GM10266 (cell line): Measurements from ENCODE around the gene FZD7.

ENCODE experiments used
- DNase-seq: peaks from one replicate; pipeline ENCODE4 v3.0.0; 2012; ENCODE audit errors: extremely low spot score
- CTCF ChIP-seq: IDR thresholded peaks from 2 replicates; pipeline ENCODE4 v1.5.1; 2012; ENCODE audit warnings: mild to moderate bottlenecking, low read depth; ENCODE audit not compliant: control insufficient read depth, insufficient read depth; ENCODE audit errors: missing control alignments

The FZD7 gene

GRCh38 chr2:202033317-202034248 lies at the start of gene FZD7:
Gene FZD7, plus strand, starts transcription at chr2:202033855. Its CDS starts 793 bp downstream, at chr2:202034648.
- TF ChIP-seq CTCF, result peak; percentile 28
- peak; percentile 95 for DNase-seq

GRCh38 chr2:201984333-201984732 lies 49.3 kb upstream of the FZD7 start:
- no peak for DNase-seq
- no peak for TF ChIP-seq CTCF

DNA sequence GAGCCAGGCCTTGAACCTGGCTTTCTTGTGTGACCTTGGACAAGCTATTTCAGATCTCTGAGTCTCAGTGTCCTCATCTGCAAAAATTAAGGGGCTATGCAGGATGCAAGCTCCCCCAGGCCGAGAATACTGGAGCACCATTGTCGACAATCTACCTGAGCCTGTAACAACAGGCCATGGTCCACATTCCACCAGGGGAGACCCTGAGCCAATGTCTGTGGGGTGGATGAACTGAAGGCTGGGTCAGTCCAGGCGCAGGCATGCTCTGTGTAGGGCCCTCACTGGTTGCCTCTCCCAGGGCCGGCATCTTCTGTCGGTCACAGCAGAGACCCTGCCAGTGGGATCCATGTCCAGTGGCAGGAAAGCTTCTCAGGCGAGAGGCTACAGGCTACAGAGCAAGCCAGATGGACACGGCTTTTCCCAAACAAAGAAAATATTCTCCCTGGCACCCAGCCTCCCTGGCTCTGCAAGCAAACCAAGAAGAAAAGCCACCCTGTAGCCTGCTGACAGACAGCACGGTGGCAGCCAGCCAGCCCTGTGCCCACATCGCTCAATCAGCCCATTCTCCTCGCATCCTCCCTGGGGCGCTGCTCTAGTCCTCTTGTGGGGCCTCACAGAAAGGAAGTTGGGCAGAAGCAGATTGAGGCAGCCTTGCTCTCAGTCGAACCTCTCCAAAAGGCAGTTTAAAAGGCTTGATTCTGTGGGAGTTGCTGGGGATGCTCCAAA lies 48.7 kb upstream of the FZD7 start:
- TF ChIP-seq CTCF, result no peak
- no peak for DNase-seq

DNA sequence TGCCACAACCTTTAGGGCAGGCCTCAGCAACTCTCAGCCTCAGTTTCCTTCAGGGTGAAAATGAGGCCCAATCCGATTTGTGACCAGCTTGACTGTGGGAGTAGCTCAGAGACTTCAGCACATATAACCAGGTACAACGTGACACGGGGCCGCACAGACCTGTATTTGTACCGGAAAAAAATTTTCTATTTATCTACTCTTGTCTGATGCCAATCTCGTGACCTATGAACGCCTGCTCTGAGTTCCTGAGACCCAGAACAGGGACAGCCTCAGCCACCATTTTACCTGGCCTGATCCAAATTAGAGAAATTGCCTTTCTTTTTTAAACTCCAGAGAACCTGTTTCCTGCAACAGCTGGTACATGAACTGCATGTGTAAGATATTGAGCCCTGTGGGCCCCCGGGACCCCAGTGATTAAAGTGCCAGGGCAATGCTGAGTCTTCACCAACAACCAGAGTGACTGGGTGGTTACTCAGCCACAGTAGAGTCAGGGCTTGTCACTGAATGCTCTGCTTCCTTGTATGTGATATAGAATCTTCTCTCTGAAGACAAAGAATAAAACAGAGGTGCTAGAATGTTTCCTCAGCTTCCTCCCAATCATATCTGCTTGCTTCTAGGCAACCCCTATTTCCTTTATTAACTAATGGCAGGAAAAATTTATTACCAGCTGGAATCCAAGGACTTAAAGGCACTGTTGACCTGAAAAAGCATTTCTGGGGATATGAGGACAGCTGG lies 47.8 kb upstream of the FZD7 start:
- DNase-seq, result no peak
- TF ChIP-seq CTCF, result no peak

- DNase-seq, result no peak
- TF ChIP-seq CTCF, result no peak
These were observed 47.3 kb upstream of the FZD7 start for GRCh38 chr2:201986463-201986735.

- DNase-seq, result no peak
- no peak for TF ChIP-seq CTCF
These were observed 46.2 kb upstream of the FZD7 start for GRCh38 chr2:201987426-201987825.
